ENCODE results near the gene KNDC1.

The KNDC1 gene

DNA sequence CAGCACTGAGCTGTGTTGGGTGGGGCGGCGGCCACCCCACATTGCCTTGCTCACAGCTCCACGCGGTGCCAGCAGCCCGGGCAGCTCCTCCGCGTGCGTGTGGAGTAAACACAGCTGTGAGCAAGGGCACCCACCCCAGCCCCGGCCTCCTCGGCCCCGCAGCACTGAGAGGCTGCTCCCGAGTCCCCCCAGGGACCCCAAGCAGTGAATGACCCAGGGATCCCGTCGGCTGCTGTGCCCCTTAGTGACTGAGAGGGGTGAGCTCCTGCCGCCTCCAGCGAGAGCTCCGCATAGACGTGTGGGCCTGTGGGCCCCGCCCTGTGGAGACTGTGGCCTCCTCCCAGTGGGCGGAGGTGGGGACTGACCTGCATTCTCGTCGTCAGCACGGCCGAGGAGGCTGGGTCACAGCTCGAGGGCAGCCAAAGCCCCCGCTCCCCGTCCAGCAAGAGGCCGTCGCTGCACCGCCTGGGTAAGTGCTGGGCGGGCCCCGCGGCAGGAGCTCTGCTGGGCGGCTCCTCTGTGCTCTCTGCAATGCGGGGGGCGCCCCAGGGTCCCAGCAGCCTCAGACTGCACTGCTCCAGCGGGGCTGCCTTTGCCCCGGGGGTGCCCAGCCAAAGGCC, 40.1 kb downstream of the KNDC1 start:
- Histone ChIP-seq H3K4me2 (no peak overlapping the region), H3K9ac (no peak overlapping the region)

DNA sequence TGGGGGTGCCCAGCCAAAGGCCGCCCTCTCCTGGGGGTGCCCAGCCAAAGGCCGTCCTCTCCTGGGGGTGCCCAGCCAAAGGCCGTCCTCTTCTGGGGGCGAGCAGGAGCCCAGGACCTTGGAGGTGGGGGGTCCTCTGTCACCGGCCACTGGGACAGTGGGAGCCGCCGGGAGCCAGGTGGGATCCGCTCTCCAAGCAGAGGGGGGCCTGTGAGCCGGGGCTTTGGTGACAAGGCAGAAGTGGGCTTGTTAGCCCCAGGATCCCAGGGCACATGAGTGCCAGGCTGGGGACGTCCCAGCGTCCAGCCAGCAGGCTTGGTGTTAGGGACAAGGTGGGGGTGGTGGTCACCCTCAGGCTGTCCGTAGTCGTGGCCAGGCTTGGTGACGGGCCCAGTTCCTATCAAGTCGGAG, 40.6 kb downstream of the KNDC1 start:
- Histone ChIP-seq H3K27ac (no peak overlapping the region), H3K4me2 (no peak overlapping the region), H3K36me3 (ENCODE audit: insufficient read depth) (no peaks in the 10 kb centered on the region), H3K79me2 (ENCODE audit: insufficient read depth, low read depth) (no peaks in the 10 kb centered on the region), H2AFZ (ENCODE audit: low read depth) (no peak overlapping the region), H3K4me3 (IDR thresholded peaks at IDR 0.05; ENCODE audit: insufficient read depth, low read depth, low read length) (no peak overlapping the region), H3K9ac (no peak overlapping the region), H3K27me3 (ENCODE audit: insufficient read depth, low read depth) (peaks cover 50% of the 10 kb centered on the region), H4K20me1 (ENCODE audit: insufficient read depth) (no peaks in the 10 kb centered on the region), H3K4me1 (ENCODE audit: low read depth, poor library complexity, severe bottlenecking) (no peaks in the 10 kb centered on the region)
- no peak for TF ChIP-seq CTCF (conservative IDR thresholded peaks at IDR 0.05; ENCODE audit: low read depth, low read length)

More for the DNA sequence above, 40.1 kb downstream of the KNDC1 start:
- no peak for TF ChIP-seq CTCF (conservative IDR thresholded peaks at IDR 0.05; ENCODE audit: low read depth, low read length)
- Histone ChIP-seq H3K27ac (no peak overlapping the region), H4K20me1 (ENCODE audit: insufficient read depth) (no peaks in the 10 kb centered on the region), H2AFZ (ENCODE audit: low read depth) (no peak overlapping the region), H3K36me3 (ENCODE audit: insufficient read depth) (no peaks in the 10 kb centered on the region), H3K4me1 (ENCODE audit: low read depth, poor library complexity, severe bottlenecking) (no peaks in the 10 kb centered on the region), H3K4me3 (IDR thresholded peaks at IDR 0.05; ENCODE audit: insufficient read depth, low read depth, low read length) (no peak overlapping the region), H3K79me2 (ENCODE audit: insufficient read depth, low read depth) (no peaks in the 10 kb centered on the region), H3K27me3 (ENCODE audit: insufficient read depth, low read depth) (peaks cover 44% of the 10 kb centered on the region)

GRCh38 chr10:133201151-133201947, 41.3 kb downstream of the KNDC1 start:
- Histone ChIP-seq H2AFZ (ENCODE audit: low read depth) (no peak overlapping the region), H3K27ac (no peak overlapping the region), H3K36me3 (ENCODE audit: insufficient read depth) (no peaks in the 10 kb centered on the region), H3K27me3 (ENCODE audit: insufficient read depth, low read depth) (peaks cover 57% of the 10 kb centered on the region), H3K4me2 (no peak overlapping the region), H3K79me2 (ENCODE audit: insufficient read depth, low read depth) (no peaks in the 10 kb centered on the region), H3K4me3 (IDR thresholded peaks at IDR 0.05; ENCODE audit: insufficient read depth, low read depth, low read length) (no peak overlapping the region), H4K20me1 (ENCODE audit: insufficient read depth) (no peaks in the 10 kb centered on the region), H3K9ac (no peak overlapping the region), H3K4me1 (ENCODE audit: low read depth, poor library complexity, severe bottlenecking) (no peaks in the 10 kb centered on the region)
- no peak for TF ChIP-seq CTCF (conservative IDR thresholded peaks at IDR 0.05; ENCODE audit: low read depth, low read length)

DNA sequence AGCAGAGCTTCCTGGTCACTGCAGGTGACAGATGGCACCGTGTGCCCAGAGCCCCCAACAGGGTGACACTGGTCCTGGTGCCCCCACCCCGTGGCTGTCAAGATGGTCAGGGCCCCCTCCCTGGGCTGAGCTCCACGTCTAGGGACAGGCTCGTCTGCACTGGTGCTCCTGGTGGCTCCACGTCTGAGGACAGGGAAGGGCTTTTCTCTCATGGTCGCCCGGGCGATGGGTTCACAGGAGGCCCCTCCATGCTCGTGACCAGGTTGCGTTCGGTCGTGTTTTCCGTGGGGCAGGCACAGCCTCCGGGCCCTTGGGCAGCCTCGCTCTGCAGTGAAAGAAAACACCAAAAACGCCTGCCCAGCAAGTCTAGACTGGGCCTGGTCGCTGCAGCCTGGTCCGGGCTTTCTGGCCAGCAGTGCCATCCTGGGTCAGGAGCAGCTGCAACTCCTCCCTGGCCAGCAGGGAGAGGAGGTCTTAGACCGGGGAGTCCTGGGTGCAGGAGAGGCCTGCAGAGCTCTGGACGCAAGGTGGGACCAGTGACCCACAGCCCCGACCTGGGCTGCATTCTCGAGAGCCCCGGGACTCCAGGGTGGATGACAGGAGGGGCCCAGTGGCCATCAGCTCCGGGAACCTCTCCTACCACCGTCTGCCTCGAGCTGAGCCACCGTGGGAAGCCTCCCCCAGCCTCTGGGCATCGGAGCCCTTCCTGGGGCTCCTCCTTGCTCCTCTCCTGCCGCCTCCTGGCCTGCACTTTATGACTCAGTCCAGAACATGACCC, 42.1 kb downstream of the KNDC1 start:
- Histone ChIP-seq H4K20me1 (ENCODE audit: insufficient read depth) (no peaks in the 10 kb centered on the region), H3K27me3 (ENCODE audit: insufficient read depth, low read depth) (peaks cover 57% of the 10 kb centered on the region)

More for the DNA sequence above, 42.1 kb downstream of the KNDC1 start:
- no peak overlapping the region for H3K4me2 ChIP-seq
- H3K4me3 ChIP-seq (IDR thresholded peaks at IDR 0.05; ENCODE audit: insufficient read depth, low read depth, low read length), result no peak overlapping the region
- no peaks in the 10 kb centered on the region for H3K79me2 ChIP-seq (ENCODE audit: insufficient read depth, low read depth)
- no peak overlapping the region for H3K27ac ChIP-seq
- no peak overlapping the region for H3K9ac ChIP-seq
- TF ChIP-seq CTCF (conservative IDR thresholded peaks at IDR 0.05; ENCODE audit: low read depth, low read length), result no peak
- H3K36me3 ChIP-seq (ENCODE audit: insufficient read depth), result no peaks in the 10 kb centered on the region
- H2AFZ ChIP-seq (ENCODE audit: low read depth), result no peak overlapping the region
- H3K4me1 ChIP-seq (ENCODE audit: low read depth, poor library complexity, severe bottlenecking), result no peaks in the 10 kb centered on the region

Measured in KMS-11 (cell line).